ENCODE results near the gene LYRM1. TPM values are rescaled to one million over a fixed set of nuclear protein-coding genes. Genes with fewer than 3 reads are reported as not detected.

Gene LYRM1
- total and polyA plus RNA-seq, 3 donors from 2014 or later, result 30.2 to 87.2 (median 43.0) TPM

- Histone ChIP-seq H3K27ac (no peak overlapping the region), H3K4me1 (no peaks in the 10 kb centered on the region), H3K9me3 (no peaks in the 10 kb centered on the region), H3K36me3 (ENCODE audit: low read depth, missing control alignments) (no peaks in the 10 kb centered on the region), H3K27me3 (no peaks in the 10 kb centered on the region), H3K4me3 (no peak overlapping the region)
- no peak for DNase-seq
- no peak for TF ChIP-seq CTCF (IDR thresholded peaks at IDR 0.05)
- TF ChIP-seq POLR2A (IDR thresholded peaks at IDR 0.05), result no peak
- intact Hi-C loops (cut with DNase I; ENCODE audit: low total_unique reads), result no loop called here
- WGBS, 2 donors, result 81 to 85% methylated on average over 8 of the region's 8 CpGs
Observed at GRCh38 chr16:20946015-20946629, 45.6 kb downstream of the LYRM1 start.

- no peaks in the 10 kb centered on the region for H3K36me3 ChIP-seq (ENCODE audit: low read depth, missing control alignments)
- TF ChIP-seq CTCF (IDR thresholded peaks at IDR 0.05) (no peak), POLR2A (IDR thresholded peaks at IDR 0.05) (no peak)
- no peak overlapping the region for H3K27ac ChIP-seq
- DNase-seq, result no peak
- no peaks in the 10 kb centered on the region for H3K27me3 ChIP-seq
- no peaks in the 10 kb centered on the region for H3K9me3 ChIP-seq
- H3K4me3 ChIP-seq, result no peak overlapping the region
- no peaks in the 10 kb centered on the region for H3K4me1 ChIP-seq
- intact Hi-C loops (cut with DNase I; ENCODE audit: low total_unique reads), result no loop called here
- WGBS, 2 donors, result 90 to 94% methylated on average over 9 of the region's 9 CpGs
Observed at GRCh38 chr16:20948444-20948843, 47.9 kb downstream of the LYRM1 start.

GRCh38 chr16:20949660-20950059 is 49.1 kb downstream of the LYRM1 start:
- WGBS, 2 donors, result 77 to 81% methylated on average over 3 of the region's 3 CpGs

GRCh38 chr16:20950294-20950693 is 49.7 kb downstream of the LYRM1 start:
- H3K9me3 ChIP-seq, result no peaks in the 10 kb centered on the region
- whole genome bisulfite sequencing, 2 donors, result 81 to 86% methylated on average over 4 of the region's 4 CpGs
- intact Hi-C loops (cut with DNase I; ENCODE audit: low total_unique reads), result no loop called here
- no peaks in the 10 kb centered on the region for H3K4me1 ChIP-seq
- no peak for DNase-seq
- no peaks in the 10 kb centered on the region for H3K27me3 ChIP-seq
- TF ChIP-seq POLR2A (IDR thresholded peaks at IDR 0.05) (no peak), CTCF (IDR thresholded peaks at IDR 0.05) (no peak)
- no peak overlapping the region for H3K27ac ChIP-seq
- H3K4me3 ChIP-seq, result no peak overlapping the region
- no peaks in the 10 kb centered on the region for H3K36me3 ChIP-seq (ENCODE audit: low read depth, missing control alignments)

More at GRCh38 chr16:20949660-20950059, 49.1 kb downstream of the LYRM1 start:
- Histone ChIP-seq H3K36me3 (ENCODE audit: low read depth, missing control alignments) (no peaks in the 10 kb centered on the region), H3K27ac (no peak overlapping the region), H3K9me3 (no peaks in the 10 kb centered on the region), H3K4me1 (no peaks in the 10 kb centered on the region), H3K4me3 (no peak overlapping the region), H3K27me3 (no peaks in the 10 kb centered on the region)
- no peak for DNase-seq
- TF ChIP-seq POLR2A (IDR thresholded peaks at IDR 0.05) (no peak), CTCF (IDR thresholded peaks at IDR 0.05) (no peak)
- intact Hi-C loops (cut with DNase I; ENCODE audit: low total_unique reads), result no loop called here

Data from testis (tissue), 3 donors.